ENCODE data around the gene XYLT2. TPM values are rescaled to one million over a fixed set of nuclear protein-coding genes. Genes with fewer than 3 reads are reported as not detected.

Gene XYLT2
- total RNA-seq, 1 experiment from 2014 or later, result 26.4 TPM

GRCh38 chr17:50394711-50395110 is 48.8 kb downstream of the XYLT2 start:
- H4K20me1 ChIP-seq (ENCODE audit: control insufficient read depth, insufficient read depth, insufficient read length), result no peaks in the 10 kb centered on the region
- H2AK5ac ChIP-seq (ENCODE audit: insufficient read length, low read length), result no peak overlapping the region
- no peak overlapping the region for H2BK12ac ChIP-seq (ENCODE audit: insufficient read length, low read depth, low read length)
- Mint-ChIP-seq H3K36me3 (ENCODE audit: insufficient read depth in 1 of 3, low read depth in 3 of 3) (peaks cover 34 to 59% (median 54%) of the 10 kb centered on the region in 3 experiments; a peak in 6 of 7 replicates), H3K4me3 (peak overlapping the region in 1 of 2 experiments; percentile 14; a peak in 1 of 5 replicates), H3K27me3 (ENCODE audit: low read depth) (peaks cover 8% of the 10 kb centered on the region), H3K4me1 (peaks cover 10 to 16% of the 10 kb centered on the region in 2 experiments), H3K27ac (peak overlapping the region in 1 of 3 experiments; percentile 70; a peak in 1 of 7 replicates), H3K9me3 (peaks cover 7 to 8% of the 10 kb centered on the region in 2 experiments; a peak in 4 of 5 replicates)
- H3K23ac ChIP-seq (ENCODE audit: insufficient read length, low read depth, low read length), result no peak overlapping the region
- no CpG with 5 or more reads among the region's 3 CpGs for WGBS (ENCODE audit: extremely low coverage, insufficient read length, low lambda C conversion rate)
- H2BK5ac ChIP-seq (ENCODE audit: insufficient read length, low read length), result no peak overlapping the region
- no peak overlapping the region for H3T11ph ChIP-seq (ENCODE audit: low read length)
- DNase-seq, result no peak
- H3K18ac ChIP-seq (ENCODE audit: insufficient read length, low read depth, low read length), result no peak overlapping the region
- H3K27ac ChIP-seq (ENCODE audit: insufficient read length, low read depth, low read length), result no peak overlapping the region
- no peak overlapping the region for H3K56ac ChIP-seq (ENCODE audit: insufficient read length, low read depth, low read length)
- H3K4me2 ChIP-seq (ENCODE audit: insufficient read depth, insufficient read length, low read length), result no peak overlapping the region
- no peak overlapping the region for H2AFZ ChIP-seq (ENCODE audit: low read length)
- no peak overlapping the region for H2BK120ac ChIP-seq (ENCODE audit: low read depth, low read length, poor library complexity, severe bottlenecking)
- no peak overlapping the region for H3K14ac ChIP-seq (ENCODE audit: insufficient read depth, low read length)
- H3K9me3 ChIP-seq (ENCODE audit: control insufficient read depth, low read depth, low read length), result no peaks in the 10 kb centered on the region
- H2BK15ac ChIP-seq (ENCODE audit: low read depth, low read length), result no peak overlapping the region
- peaks cover 11% of the 10 kb centered on the region; the same call in 1 of the 2 replicates for H3K79me2 ChIP-seq (ENCODE audit: insufficient read depth, low read length)
- peaks cover 11% of the 10 kb centered on the region for H3K79me1 ChIP-seq (ENCODE audit: insufficient read depth, low read depth, low read length, poor library complexity, severe bottlenecking)
- no peak overlapping the region for H3K9ac ChIP-seq (ENCODE audit: extremely low read depth, insufficient read length, low read length)
- H4K5ac ChIP-seq (ENCODE audit: insufficient read length, low read depth, low read length), result no peak overlapping the region
- H2BK20ac ChIP-seq (ENCODE audit: low read depth, low read length, poor library complexity, severe bottlenecking), result no peak overlapping the region
- peaks cover 14% of the 10 kb centered on the region for H3K23me2 ChIP-seq (ENCODE audit: insufficient read length, low read depth, low read length, poor library complexity, severe bottlenecking)
- no peak overlapping the region for H4K8ac ChIP-seq (replicated peaks; ENCODE audit: insufficient read length, low read depth, low read length)
- H3K4ac ChIP-seq (ENCODE audit: low read depth, low read length), result no peak overlapping the region
- H3K27me3 ChIP-seq (ENCODE audit: insufficient read depth, low read length), result no peaks in the 10 kb centered on the region
- no peak for TF ChIP-seq CTCF (conservative IDR thresholded peaks at IDR 0.05)
- no peak overlapping the region for H4K91ac ChIP-seq (ENCODE audit: insufficient read length, low read depth, low read length)
- 0 out of 2 replicates have a peak, but pooled peaks cover 3% of the 10 kb centered on the region for H3K4me1 ChIP-seq (ENCODE audit: insufficient read depth, low read length)
